ENCODE data around the gene THAP4.
"Not testable (repeated sequence)": the region's sequence is repeated elsewhere in the genome, so short reads cannot be mapped to it uniquely, and the experiment has no call there.

The THAP4 gene

GRCh38 chr2:241611062-241611461, 25.9 kb downstream of the THAP4 start:
- no peak for DNase-seq

GRCh38 chr2:241609859-241610793, 26.8 kb downstream of the THAP4 start:
- peak; percentile 16 for DNase-seq

GRCh38 chr2:241608881-241609280, 28.1 kb downstream of the THAP4 start:
- DNase-seq: no peak

- DNase-seq: no peak
Observed at GRCh38 chr2:241607162-241607885, 29.6 kb downstream of the THAP4 start.

GRCh38 chr2:241606186-241606585, 30.8 kb downstream of the THAP4 start:
- DNase-seq: no peak

- DNase-seq: no peak
Observed at GRCh38 chr2:241603686-241604085, 33.3 kb downstream of the THAP4 start.

GRCh38 chr2:241602720-241603119, 34.2 kb downstream of the THAP4 start:
- no peak for DNase-seq

GRCh38 chr2:241601841-241602240, 35.1 kb downstream of the THAP4 start:
- DNase-seq: no peak

GRCh38 chr2:241599615-241600014, 37.3 kb downstream of the THAP4 start:
- no peak for DNase-seq

- DNase-seq: no peak
Observed at GRCh38 chr2:241598487-241598886, 38.5 kb downstream of the THAP4 start.

- DNase-seq: no peak
Observed at GRCh38 chr2:241598061-241598460, 38.9 kb downstream of the THAP4 start.

- DNase-seq: no peak
Observed at GRCh38 chr2:241597561-241597960, 39.4 kb downstream of the THAP4 start.

GRCh38 chr2:241595600-241596140, 41.3 kb downstream of the THAP4 start:
- DNase-seq: no peak

GRCh38 chr2:241593271-241593670, 43.7 kb downstream of the THAP4 start:
- no peak for DNase-seq

- DNase-seq: no peak
Observed at GRCh38 chr2:241592126-241592845, 44.7 kb downstream of the THAP4 start.

- DNase-seq: not testable (repeated sequence)
Observed at GRCh38 chr2:241590496-241591455, 46.2 kb downstream of the THAP4 start.

- not testable (repeated sequence) for DNase-seq
Observed at GRCh38 chr2:241589863-241590262, 47.1 kb downstream of the THAP4 start.

- DNase-seq: no peak
Observed at GRCh38 chr2:241586564-241587264, 50.2 kb downstream of the THAP4 start.

GRCh38 chr2:241584436-241584835, 52.5 kb downstream of the THAP4 start:
- DNase-seq: no peak

GRCh38 chr2:241582806-241583205, 54.2 kb downstream of the THAP4 start:
- no peak for DNase-seq

GRCh38 chr2:241582328-241582727, 54.6 kb downstream of the THAP4 start:
- DNase-seq: no peak

Measured in GOT3 (cell line).